ENCODE data around the gene CELSR3.

The CELSR3 gene

GRCh38 chr3:48592519-48593087, 70.1 kb downstream of the CELSR3 start:
- TF ChIP-seq POLR2AphosphoS5 (IDR thresholded peaks at IDR 0.05; ENCODE audit: low read depth, low read length) (no peak), SIN3A (IDR thresholded peaks at IDR 0.05; ENCODE audit: borderline replicate concordance, insufficient read depth, low read length) (no peak), TAF1 (IDR thresholded peaks at IDR 0.05; ENCODE audit: borderline replicate concordance, insufficient read depth, low read length) (no peak), FOXP2 (optimal IDR thresholded peaks at IDR 0.05; ENCODE audit: borderline replicate concordance, extremely low read depth, extremely low read length, insufficient read depth) (no peak)
- TF ChIP-seq, protein P1, sequence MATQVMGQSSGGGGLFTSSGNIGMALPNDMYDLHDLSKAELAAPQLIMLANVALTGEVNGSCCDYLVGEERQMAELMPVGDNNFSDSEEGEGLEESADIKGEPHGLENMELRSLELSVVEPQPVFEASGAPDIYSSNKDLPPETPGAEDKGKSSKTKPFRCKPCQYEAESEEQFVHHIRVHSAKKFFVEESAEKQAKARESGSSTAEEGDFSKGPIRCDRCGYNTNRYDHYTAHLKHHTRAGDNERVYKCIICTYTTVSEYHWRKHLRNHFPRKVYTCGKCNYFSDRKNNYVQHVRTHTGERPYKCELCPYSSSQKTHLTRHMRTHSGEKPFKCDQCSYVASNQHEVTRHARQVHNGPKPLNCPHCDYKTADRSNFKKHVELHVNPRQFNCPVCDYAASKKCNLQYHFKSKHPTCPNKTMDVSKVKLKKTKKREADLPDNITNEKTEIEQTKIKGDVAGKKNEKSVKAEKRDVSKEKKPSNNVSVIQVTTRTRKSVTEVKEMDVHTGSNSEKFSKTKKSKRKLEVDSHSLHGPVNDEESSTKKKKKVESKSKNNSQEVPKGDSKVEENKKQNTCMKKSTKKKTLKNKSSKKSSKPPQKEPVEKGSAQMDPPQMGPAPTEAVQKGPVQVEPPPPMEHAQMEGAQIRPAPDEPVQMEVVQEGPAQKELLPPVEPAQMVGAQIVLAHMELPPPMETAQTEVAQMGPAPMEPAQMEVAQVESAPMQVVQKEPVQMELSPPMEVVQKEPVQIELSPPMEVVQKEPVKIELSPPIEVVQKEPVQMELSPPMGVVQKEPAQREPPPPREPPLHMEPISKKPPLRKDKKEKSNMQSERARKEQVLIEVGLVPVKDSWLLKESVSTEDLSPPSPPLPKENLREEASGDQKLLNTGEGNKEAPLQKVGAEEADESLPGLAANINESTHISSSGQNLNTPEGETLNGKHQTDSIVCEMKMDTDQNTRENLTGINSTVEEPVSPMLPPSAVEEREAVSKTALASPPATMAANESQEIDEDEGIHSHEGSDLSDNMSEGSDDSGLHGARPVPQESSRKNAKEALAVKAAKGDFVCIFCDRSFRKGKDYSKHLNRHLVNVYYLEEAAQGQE (IDR thresholded peaks at IDR 0.05; ENCODE audit: insufficient read depth in 1 of 2, low read depth in 2 of 2, low read length in 2 of 2), result no peak

DNA sequence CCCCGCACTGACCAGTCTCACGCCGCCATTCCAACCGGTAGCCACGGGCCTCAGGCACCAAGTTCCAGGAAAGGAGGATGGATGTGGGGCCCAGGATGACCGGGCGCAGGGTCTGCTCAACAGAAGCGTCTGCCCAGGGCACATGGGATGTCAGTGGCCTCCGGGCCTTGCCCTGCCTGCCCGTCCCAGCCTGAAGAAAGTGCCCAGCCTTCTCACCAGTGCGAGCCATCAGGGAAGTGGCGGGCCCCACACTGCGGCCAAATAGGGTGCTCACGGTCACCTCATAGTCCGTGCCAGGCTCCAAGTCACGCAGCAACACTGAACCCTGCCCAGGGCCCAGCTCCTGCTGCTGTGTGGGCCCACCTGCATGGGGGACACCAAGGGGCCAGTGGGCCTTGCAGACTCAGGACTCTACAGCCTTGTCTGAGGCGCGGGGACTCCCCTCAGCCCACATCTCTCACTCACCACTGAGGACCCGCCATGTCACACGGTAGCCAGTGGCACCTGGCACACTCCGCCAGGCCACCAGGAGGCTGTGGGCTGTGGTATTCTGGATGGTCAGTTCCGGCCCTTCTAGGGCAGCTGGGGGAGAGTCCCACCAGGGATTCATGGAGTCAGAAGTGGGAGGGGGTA, 70.7 kb downstream of the CELSR3 start:
- TF ChIP-seq SIN3A (IDR thresholded peaks at IDR 0.05; ENCODE audit: borderline replicate concordance, insufficient read depth, low read length), result no peak

GRCh38 chr3:48591436-48591835, 71.2 kb downstream of the CELSR3 start:
- TF ChIP-seq, protein P1 (IDR thresholded peaks at IDR 0.05; ENCODE audit: insufficient read depth in 1 of 2, low read depth in 2 of 2, low read length in 2 of 2), result no peak
- TF ChIP-seq POLR2AphosphoS5 (IDR thresholded peaks at IDR 0.05; ENCODE audit: low read depth, low read length) (no peak), FOXP2 (optimal IDR thresholded peaks at IDR 0.05; ENCODE audit: borderline replicate concordance, extremely low read depth, extremely low read length, insufficient read depth) (no peak), SIN3A (IDR thresholded peaks at IDR 0.05; ENCODE audit: borderline replicate concordance, insufficient read depth, low read length) (no peak), TAF1 (IDR thresholded peaks at IDR 0.05; ENCODE audit: borderline replicate concordance, insufficient read depth, low read length) (no peak)

DNA sequence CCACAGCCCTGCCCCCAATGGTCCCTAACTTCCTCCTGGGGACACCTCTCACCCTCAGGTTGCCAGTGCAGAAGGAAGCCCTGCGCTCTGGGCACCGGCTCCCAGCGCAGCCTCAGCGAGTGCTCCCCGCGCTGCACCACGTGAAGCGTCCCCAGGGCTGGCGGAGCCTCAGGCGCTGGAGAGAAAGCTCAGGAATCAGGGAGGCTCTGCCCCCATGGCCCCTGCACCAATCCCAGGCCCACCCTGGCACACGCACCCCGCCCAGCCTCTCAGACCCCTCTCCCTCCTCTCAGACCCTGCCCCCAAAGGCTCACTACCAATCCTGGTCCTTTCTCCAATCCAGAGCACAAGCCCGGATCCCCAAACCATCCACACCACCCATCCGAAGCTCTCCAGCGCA, 74.5 kb downstream of the CELSR3 start:
- TF ChIP-seq SIN3A (IDR thresholded peaks at IDR 0.05; ENCODE audit: borderline replicate concordance, insufficient read depth, low read length) (no peak), FOXP2 (optimal IDR thresholded peaks at IDR 0.05; ENCODE audit: borderline replicate concordance, extremely low read depth, extremely low read length, insufficient read depth) (no peak), POLR2AphosphoS5 (IDR thresholded peaks at IDR 0.05; ENCODE audit: low read depth, low read length) (no peak), TAF1 (IDR thresholded peaks at IDR 0.05; ENCODE audit: borderline replicate concordance, insufficient read depth, low read length) (no peak)
- TF ChIP-seq, protein P1 (IDR thresholded peaks at IDR 0.05; ENCODE audit: insufficient read depth in 1 of 2, low read depth in 2 of 2, low read length in 2 of 2), result no peak

GRCh38 chr3:48587686-48588085, 75.0 kb downstream of the CELSR3 start:
- TF ChIP-seq TAF1 (IDR thresholded peaks at IDR 0.05; ENCODE audit: borderline replicate concordance, insufficient read depth, low read length), result no peak
- no peak for TF ChIP-seq POLR2AphosphoS5 (IDR thresholded peaks at IDR 0.05; ENCODE audit: low read depth, low read length)
- TF ChIP-seq, protein P1 (IDR thresholded peaks at IDR 0.05; ENCODE audit: insufficient read depth in 1 of 2, low read depth in 2 of 2, low read length in 2 of 2), result no peak
- no peak for TF ChIP-seq SIN3A (IDR thresholded peaks at IDR 0.05; ENCODE audit: borderline replicate concordance, insufficient read depth, low read length)
- TF ChIP-seq FOXP2 (optimal IDR thresholded peaks at IDR 0.05; ENCODE audit: borderline replicate concordance, extremely low read depth, extremely low read length, insufficient read depth), result no peak

Data from PFSK-1 (cell line).